Stimulated activated CD4-positive, alpha-beta T cell treated with anti-CD3 and anti-CD28 coated beads, Interleukin-4, amount 100 ng/mL, for 1 hour (primary cell): ENCODE measurements around the gene BHLHE40.
A peak's percentile ranks its signal among the peaks of the same experiment; 100 is the strongest.

Source experiments
- DNase-seq: peaks from one replicate; pipeline ENCODE4 v3.0.0-alpha.2; 2020

Gene BHLHE40

GRCh38 chr3:5002871-5003247 lies 23.6 kb downstream of the BHLHE40 start:
- DNase-seq = no peak

- DNase-seq = no peak
These were observed 25.3 kb downstream of the BHLHE40 start for GRCh38 chr3:5004319-5005152.

- DNase-seq = no peak
These were observed 26.1 kb downstream of the BHLHE40 start for GRCh38 chr3:5005367-5005766.

- peak; percentile 49 for DNase-seq
These were observed 27.5 kb downstream of the BHLHE40 start for GRCh38 chr3:5006755-5007202.

GRCh38 chr3:5007873-5008272 lies 28.6 kb downstream of the BHLHE40 start:
- DNase-seq = no peak

GRCh38 chr3:5009506-5010109 lies 30.4 kb downstream of the BHLHE40 start:
- DNase-seq = no peak

- DNase-seq = no peak
These were observed 30.9 kb downstream of the BHLHE40 start for GRCh38 chr3:5010140-5010539.

- no peak for DNase-seq
These were observed 31.7 kb downstream of the BHLHE40 start for GRCh38 chr3:5010706-5011554.

GRCh38 chr3:5011555-5012256 lies 32.5 kb downstream of the BHLHE40 start:
- no peak for DNase-seq

GRCh38 chr3:5012367-5012766 lies 33.1 kb downstream of the BHLHE40 start:
- DNase-seq = no peak

- no peak for DNase-seq
These were observed 34.0 kb downstream of the BHLHE40 start for GRCh38 chr3:5013021-5013906.

- DNase-seq = no peak
These were observed 35.2 kb downstream of the BHLHE40 start for GRCh38 chr3:5014391-5014790.

GRCh38 chr3:5015056-5015455 lies 35.8 kb downstream of the BHLHE40 start:
- DNase-seq = no peak

- no peak for DNase-seq
These were observed 37.2 kb downstream of the BHLHE40 start for GRCh38 chr3:5016211-5017161.

GRCh38 chr3:5017925-5018531 lies 38.8 kb downstream of the BHLHE40 start:
- no peak for DNase-seq

GRCh38 chr3:5019411-5020241 lies 40.4 kb downstream of the BHLHE40 start:
- DNase-seq = peak; percentile 70

- DNase-seq = no peak
These were observed 41.0 kb downstream of the BHLHE40 start for GRCh38 chr3:5020242-5020722.

- no peak for DNase-seq
These were observed 42.2 kb downstream of the BHLHE40 start for GRCh38 chr3:5021116-5022092.
